ENCODE results near the gene SSC4D.

Gene SSC4D

GRCh38 chr7:76356115-76356514, 53.4 kb downstream of the SSC4D start:
- DNase-seq (ENCODE audit: extremely low read depth in 1 of 2, low read depth in 1 of 2), result no peak

GRCh38 chr7:76354981-76355730, 54.3 kb downstream of the SSC4D start:
- no peak for DNase-seq (ENCODE audit: extremely low read depth in 1 of 2, low read depth in 1 of 2)

GRCh38 chr7:76354516-76354915, 55.0 kb downstream of the SSC4D start:
- DNase-seq (ENCODE audit: extremely low read depth in 1 of 2, low read depth in 1 of 2), result no peak

- DNase-seq (ENCODE audit: extremely low read depth in 1 of 2, low read depth in 1 of 2), result no peak
Observed at GRCh38 chr7:76353744-76354143, 55.8 kb downstream of the SSC4D start.

- DNase-seq (ENCODE audit: extremely low read depth in 1 of 2, low read depth in 1 of 2), result no peak
Observed at GRCh38 chr7:76352193-76352592, 57.3 kb downstream of the SSC4D start.

GRCh38 chr7:76351372-76351771, 58.1 kb downstream of the SSC4D start:
- no peak for DNase-seq (ENCODE audit: extremely low read depth in 1 of 2, low read depth in 1 of 2)

- no peak for DNase-seq (ENCODE audit: extremely low read depth in 1 of 2, low read depth in 1 of 2)
Observed at GRCh38 chr7:76349313-76349885, 60.1 kb downstream of the SSC4D start.

GRCh38 chr7:76347710-76348109, 61.8 kb downstream of the SSC4D start:
- no peak for DNase-seq (ENCODE audit: extremely low read depth in 1 of 2, low read depth in 1 of 2)

- no peak for DNase-seq (ENCODE audit: extremely low read depth in 1 of 2, low read depth in 1 of 2)
Observed at GRCh38 chr7:76346778-76347177, 62.7 kb downstream of the SSC4D start.

GRCh38 chr7:76346097-76346496, 63.4 kb downstream of the SSC4D start:
- no peak for DNase-seq (ENCODE audit: extremely low read depth in 1 of 2, low read depth in 1 of 2)

- DNase-seq (ENCODE audit: extremely low read depth in 1 of 2, low read depth in 1 of 2), result no peak
Observed at GRCh38 chr7:76343931-76344321, 65.6 kb downstream of the SSC4D start.

GRCh38 chr7:76343294-76343930, 66.1 kb downstream of the SSC4D start:
- DNase-seq (ENCODE audit: extremely low read depth in 1 of 2, low read depth in 1 of 2), result no peak

- no peak for DNase-seq (ENCODE audit: extremely low read depth in 1 of 2, low read depth in 1 of 2)
Observed at GRCh38 chr7:76342222-76342621, 67.3 kb downstream of the SSC4D start.

GRCh38 chr7:76340617-76341131, 68.8 kb downstream of the SSC4D start:
- DNase-seq (ENCODE audit: extremely low read depth in 1 of 2, low read depth in 1 of 2), result no peak
